ENCODE data around the gene LMBR1.
A peak's percentile ranks its signal among the peaks of the same experiment; 100 is the strongest.
"Not testable (repeated sequence)": the region's sequence is repeated elsewhere in the genome, so short reads cannot be mapped to it uniquely, and the experiment has no call there.

Gene LMBR1

DNA sequence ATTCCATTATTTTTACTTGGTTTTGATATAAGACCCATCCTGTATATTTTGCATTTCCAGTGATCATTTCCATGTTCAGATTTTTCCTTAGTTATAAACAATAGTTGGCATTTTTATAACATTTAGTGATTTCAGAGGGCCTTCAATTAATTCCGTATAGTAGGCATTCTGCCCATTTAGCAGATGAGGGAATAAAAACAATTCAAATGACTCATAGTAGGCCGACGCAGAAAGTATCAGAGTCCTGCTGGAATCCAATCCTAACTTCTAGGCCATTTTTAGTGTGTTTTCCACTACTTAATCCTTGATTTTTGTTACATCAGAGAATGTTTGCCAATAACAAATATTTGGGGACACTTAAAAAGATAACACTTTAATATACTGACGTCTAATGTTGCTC is 237.0 kb downstream of the LMBR1 start:
- H3K27ac Mint-ChIP-seq: no peak overlapping the region
- H3K27me3 Mint-ChIP-seq: peaks cover 27% of the 10 kb centered on the region
- H3K9me3 Mint-ChIP-seq: no peaks in the 10 kb centered on the region
- DNase-seq: no peak
- H3K36me3 Mint-ChIP-seq (ENCODE audit: low read depth): no peaks in the 10 kb centered on the region
- H3K4me3 Mint-ChIP-seq: no peak overlapping the region
- H3K4me1 Mint-ChIP-seq (ENCODE audit: low read depth): peaks cover 4% of the 10 kb centered on the region

DNA sequence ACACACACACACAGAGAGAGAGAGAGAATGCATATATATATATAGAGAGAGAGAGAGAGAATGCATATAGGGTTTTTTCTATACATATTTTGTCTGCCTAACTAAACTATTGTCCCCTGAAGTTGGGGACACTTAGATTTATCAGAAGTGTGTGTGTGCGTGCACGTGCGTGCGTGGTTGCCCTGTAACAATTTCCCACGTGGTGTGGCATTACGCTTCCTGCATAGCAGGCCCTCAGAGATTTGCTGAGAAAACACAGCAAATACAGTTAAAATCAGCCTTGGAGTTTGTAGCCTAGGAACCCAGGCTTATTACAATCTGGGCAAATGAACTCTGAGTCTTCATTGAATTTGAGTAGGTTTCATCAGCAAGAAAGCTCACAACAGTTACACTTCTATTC is 237.7 kb downstream of the LMBR1 start:
- H3K4me3 Mint-ChIP-seq: no peak overlapping the region
- no peaks in the 10 kb centered on the region for H3K9me3 Mint-ChIP-seq
- peaks cover 34% of the 10 kb centered on the region for H3K27me3 Mint-ChIP-seq
- H3K27ac Mint-ChIP-seq: no peak overlapping the region
- no peaks in the 10 kb centered on the region for H3K36me3 Mint-ChIP-seq (ENCODE audit: low read depth)
- no peak for DNase-seq
- H3K4me1 Mint-ChIP-seq (ENCODE audit: low read depth): peaks cover 4% of the 10 kb centered on the region

DNA sequence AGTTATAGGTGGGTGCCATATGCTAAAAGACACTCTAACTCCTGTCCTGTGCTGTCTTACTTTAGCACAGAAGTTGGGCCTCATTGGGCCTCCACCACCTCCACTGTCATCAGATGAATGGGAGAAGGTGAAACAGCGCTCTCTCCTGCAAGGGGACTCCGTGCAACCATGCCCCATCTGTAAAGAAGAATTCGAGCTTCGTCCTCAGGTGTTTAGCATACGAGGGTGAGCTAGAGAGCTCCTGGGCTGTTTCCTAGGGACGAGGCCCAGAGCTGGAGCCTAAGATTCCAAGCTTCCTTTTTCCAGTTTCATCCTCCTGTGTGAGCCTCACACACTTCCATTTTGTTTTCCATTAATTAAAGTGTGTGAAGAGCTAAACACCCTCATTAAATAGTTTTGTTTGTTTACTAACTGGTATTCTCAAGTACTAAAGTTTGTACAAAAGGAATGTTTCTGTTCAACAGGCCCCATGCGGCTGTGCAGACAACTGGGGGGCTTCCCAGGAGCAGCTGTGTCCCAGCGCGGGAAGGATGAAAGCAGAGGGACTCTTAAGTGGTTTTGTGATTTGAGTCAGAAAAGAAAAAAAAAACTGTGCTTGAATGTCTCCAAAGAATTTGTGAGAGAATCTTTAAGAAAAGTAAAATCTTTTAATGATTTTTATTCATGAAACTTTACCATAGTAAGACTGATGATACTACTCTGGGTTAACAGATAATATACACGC is 238.3 kb downstream of the LMBR1 start:
- DNase-seq: no peak
- H3K9me3 Mint-ChIP-seq: no peaks in the 10 kb centered on the region
- peaks cover 4% of the 10 kb centered on the region for H3K4me1 Mint-ChIP-seq (ENCODE audit: low read depth)
- no peaks in the 10 kb centered on the region for H3K36me3 Mint-ChIP-seq (ENCODE audit: low read depth)
- no peak overlapping the region for H3K27ac Mint-ChIP-seq
- H3K4me3 Mint-ChIP-seq: no peak overlapping the region
- peaks cover 40% of the 10 kb centered on the region for H3K27me3 Mint-ChIP-seq

DNA sequence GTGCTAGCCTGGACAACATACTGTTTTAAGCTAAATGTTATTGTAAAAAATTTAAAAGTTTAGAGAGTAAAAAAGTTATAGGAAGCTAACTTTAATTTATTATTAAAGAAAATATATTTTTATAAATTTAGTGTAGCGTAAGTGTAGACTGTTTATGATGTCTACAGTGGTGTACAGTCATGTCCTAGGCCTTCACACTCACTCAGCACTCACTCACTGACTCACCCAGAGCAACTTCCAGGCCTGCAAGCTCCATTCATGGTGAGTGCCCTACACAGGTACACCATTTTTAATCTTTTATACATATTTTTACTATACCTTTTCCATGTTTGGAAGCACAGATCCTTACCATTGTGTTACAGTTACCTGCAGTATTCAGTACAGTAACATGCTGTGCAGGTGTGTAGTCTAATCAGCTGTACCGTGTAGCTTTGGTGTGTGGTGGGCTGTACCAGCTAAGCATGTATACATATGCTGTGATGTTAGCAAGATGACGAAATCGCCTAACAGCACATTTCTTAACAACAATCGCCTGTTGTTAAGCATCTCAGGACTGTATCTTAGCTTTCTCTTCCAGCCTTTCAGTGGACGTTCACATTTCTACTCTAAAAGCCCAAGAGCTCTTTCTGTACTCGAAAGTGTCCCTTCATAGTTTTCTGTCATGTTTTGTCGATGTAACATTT is 240.0 kb downstream of the LMBR1 start:
- Mint-ChIP-seq H3K9me3 (no peaks in the 10 kb centered on the region), H3K27me3 (peaks cover 50% of the 10 kb centered on the region), H3K4me1 (ENCODE audit: low read depth) (peaks cover 4% of the 10 kb centered on the region)

DNA sequence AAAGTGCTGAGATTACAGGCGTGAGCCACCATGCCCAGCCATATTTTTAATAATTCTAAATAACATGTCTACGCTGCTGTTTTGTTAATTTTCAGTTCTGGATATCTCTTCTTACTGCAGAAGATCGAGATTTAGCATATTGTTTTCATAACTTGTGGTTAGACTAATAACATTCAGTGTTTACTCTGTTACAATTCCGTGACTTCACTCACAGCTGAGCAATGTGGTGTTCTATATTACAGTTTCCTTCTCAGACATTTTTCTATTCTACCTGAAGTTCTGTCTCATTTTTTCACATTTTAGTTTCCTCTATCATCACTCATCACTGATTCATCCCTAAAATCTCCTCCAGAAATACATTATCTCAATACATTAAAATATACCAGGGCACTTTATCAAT is 241.5 kb downstream of the LMBR1 start:
- Mint-ChIP-seq H3K27ac (no peak overlapping the region), H3K4me3 (no peak overlapping the region), H3K27me3 (peaks cover 56% of the 10 kb centered on the region), H3K36me3 (ENCODE audit: low read depth) (no peaks in the 10 kb centered on the region), H3K9me3 (no peaks in the 10 kb centered on the region), H3K4me1 (ENCODE audit: low read depth) (peaks cover 4% of the 10 kb centered on the region)
- DNase-seq: no peak

More for the DNA sequence above, 240.0 kb downstream of the LMBR1 start:
- H3K27ac Mint-ChIP-seq: no peak overlapping the region
- H3K36me3 Mint-ChIP-seq (ENCODE audit: low read depth): no peaks in the 10 kb centered on the region
- DNase-seq: no peak
- no peak overlapping the region for H3K4me3 Mint-ChIP-seq

DNA sequence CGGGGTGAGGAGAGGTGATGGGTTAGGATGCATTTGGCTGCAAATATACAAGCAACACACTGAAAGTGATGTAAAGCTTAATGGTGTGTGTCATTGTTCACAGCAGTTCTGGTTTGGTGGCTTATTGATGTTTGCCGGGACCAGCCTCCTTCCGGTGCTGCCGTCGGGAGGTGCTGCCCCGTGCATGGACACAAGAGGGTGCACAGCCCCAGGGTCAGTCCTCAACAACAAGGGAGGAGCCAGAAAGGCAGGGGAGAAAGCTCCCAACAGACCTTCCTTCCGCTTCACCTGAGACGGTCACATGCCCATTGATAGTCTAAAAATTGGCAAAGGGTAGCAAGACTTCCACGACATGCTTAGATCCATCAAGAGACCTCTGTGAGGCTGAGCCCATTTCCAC is 242.9 kb downstream of the LMBR1 start:
- DNase-seq: no peak
- Mint-ChIP-seq H3K4me1 (ENCODE audit: low read depth) (no peaks in the 10 kb centered on the region), H3K27ac (no peak overlapping the region), H3K9me3 (no peaks in the 10 kb centered on the region), H3K36me3 (ENCODE audit: low read depth) (no peaks in the 10 kb centered on the region), H3K4me3 (no peak overlapping the region), H3K27me3 (peaks cover 62% of the 10 kb centered on the region)

DNA sequence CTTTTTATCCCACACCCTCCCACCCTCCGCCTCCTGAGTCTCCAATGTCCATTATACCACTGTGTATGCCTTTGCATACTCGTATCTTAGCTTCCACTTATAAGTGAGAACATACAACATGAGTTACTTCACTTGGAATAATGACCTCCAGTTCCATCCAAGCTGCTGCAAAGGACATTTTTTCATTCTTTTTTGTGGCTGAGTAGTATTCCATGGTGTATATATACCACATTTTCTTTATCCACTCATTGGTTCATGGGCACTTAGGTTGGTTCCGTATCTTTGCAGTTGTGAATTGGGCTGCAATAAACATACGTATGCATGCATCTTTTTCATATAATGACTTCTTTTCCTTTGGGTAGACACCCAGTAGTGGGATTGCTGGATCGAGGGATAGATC is 245.7 kb downstream of the LMBR1 start:
- H3K27ac Mint-ChIP-seq; DNase-seq; H3K4me1 Mint-ChIP-seq (ENCODE audit: low read depth); H3K9me3 Mint-ChIP-seq; H3K36me3 Mint-ChIP-seq (ENCODE audit: low read depth); H3K4me3 Mint-ChIP-seq: not testable (repeated sequence)
- H3K27me3 Mint-ChIP-seq: peaks cover 70% of the 10 kb centered on the region

DNA sequence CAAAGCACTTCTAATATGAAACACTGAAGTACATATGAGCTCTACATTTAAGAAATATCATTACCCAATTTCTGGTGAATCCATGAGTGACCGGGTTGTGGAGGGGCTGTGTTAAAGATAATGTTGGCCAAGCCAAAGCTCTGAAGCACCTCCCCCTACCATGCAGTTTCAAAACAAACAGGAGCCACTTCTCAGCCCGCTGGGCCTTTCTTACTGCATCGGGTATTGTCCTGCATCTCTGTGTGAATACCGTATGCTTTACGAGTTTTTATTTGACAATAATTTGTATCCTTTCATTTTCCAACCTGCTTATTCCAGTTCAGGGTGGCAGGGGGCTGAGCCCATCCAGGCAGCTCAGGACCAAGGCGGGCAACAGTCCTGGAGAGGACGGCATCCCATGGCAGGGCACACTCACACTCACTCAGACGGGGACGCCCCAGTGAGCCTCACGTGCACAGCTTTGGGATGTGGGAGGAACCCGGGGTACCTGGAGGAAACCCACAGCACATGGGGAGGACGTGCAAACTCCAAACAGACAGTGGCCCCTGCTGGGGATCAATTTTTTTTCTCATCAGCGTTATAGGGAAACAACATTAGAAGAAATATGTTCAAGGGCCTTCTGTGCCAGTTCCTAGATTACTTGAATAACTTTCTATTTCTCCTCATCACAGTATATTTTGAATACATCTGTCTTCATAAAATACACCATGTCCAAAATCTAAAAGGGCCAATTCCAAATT is 250.5 kb downstream of the LMBR1 start:
- H3K27me3 Mint-ChIP-seq: peaks cover 54% of the 10 kb centered on the region
- peaks cover 8% of the 10 kb centered on the region for H3K9me3 Mint-ChIP-seq
- peaks cover 8% of the 10 kb centered on the region for H3K36me3 Mint-ChIP-seq (ENCODE audit: low read depth)
- no peak overlapping the region for H3K4me3 Mint-ChIP-seq
- H3K27ac Mint-ChIP-seq: no peak overlapping the region
- DNase-seq: no peak
- H3K4me1 Mint-ChIP-seq (ENCODE audit: low read depth): peaks cover 18% of the 10 kb centered on the region

DNA sequence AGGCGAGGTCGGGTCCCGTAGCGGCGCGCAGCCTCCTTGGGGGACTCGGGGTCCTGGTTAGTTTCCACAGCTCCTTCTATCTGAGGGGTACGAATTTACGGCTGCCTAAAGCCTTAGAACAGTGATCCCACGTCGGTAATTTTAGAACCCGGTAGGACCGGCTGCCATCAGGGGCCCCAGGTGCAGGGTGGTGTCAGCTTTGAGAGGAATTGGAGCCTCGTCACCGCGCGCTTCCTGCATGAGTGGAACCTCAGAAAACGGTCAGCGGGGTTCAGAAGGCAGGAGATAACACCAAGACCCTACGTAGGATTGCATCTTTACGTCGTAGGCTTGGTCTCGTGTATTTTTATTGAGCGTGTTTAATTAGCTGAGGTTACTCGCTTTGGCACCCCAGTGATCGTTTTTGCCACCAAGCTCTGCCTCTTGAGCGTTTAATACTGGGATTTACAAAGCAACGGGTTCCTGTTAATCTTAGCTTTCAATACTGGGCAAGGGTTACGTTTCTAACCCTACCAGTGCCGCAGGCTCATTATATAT is 252.0 kb downstream of the LMBR1 start:
- no peak for DNase-seq
- Mint-ChIP-seq H3K4me3 (peak overlapping the region; percentile 86), H3K9me3 (peaks cover 8% of the 10 kb centered on the region), H3K27ac (peak overlapping the region; percentile 87), H3K36me3 (ENCODE audit: low read depth) (peaks cover 8% of the 10 kb centered on the region), H3K27me3 (peaks cover 44% of the 10 kb centered on the region), H3K4me1 (ENCODE audit: low read depth) (peaks cover 18% of the 10 kb centered on the region)

DNA sequence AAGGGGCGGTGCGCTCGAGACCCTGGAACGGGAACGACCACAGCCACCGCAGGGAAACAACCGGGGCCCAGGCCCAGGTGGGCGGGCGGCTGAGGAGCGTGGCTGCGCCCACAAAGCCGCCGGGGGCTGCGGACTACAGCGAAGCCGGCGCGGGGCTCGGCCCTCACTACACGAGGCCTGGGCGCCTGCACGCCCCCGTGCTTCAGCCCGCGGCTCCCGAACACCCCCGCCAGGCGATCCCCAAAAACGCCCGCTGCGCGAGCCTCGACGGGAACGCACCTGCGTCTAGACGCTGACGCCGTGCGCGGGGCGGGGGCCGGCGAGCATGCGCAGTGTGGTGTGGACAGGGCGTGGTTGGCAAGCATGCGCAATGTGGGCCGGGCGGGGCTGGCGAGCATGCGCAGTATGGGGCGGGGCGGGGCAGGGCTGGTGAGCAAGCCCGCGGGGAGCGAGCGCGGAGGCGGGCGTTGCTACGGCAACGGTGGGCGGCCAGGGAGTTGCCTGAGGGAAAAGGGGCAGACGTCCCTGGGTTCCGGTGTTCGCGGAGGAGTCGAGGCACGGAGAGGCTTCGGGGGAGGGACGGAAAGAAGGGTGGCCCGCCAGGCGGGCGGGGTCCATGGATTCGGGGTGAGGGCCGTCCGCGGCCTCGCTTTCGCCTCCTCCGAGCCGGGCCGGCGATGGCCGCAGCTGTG is 252.6 kb downstream of the LMBR1 start, which contains the start of gene RNF32:
Gene RNF32 (plus strand): TSS at position 518 of the 692 bp plus-strand sequence. CDS start 3,104 bp downstream, outside the sequence.
- Mint-ChIP-seq H3K9me3 (peaks cover 8% of the 10 kb centered on the region), H3K27ac (peak within 1 kb of the TSS; percentile 87), H3K4me3 (peak within 1 kb of the TSS; percentile 86), H3K36me3 (ENCODE audit: low read depth) (peaks cover 8% of the 10 kb centered on the region), H3K4me1 (ENCODE audit: low read depth) (peaks cover 18% of the 10 kb centered on the region), H3K27me3 (peaks cover 42% of the 10 kb centered on the region)
- peak; percentile 98 for DNase-seq

DNA sequence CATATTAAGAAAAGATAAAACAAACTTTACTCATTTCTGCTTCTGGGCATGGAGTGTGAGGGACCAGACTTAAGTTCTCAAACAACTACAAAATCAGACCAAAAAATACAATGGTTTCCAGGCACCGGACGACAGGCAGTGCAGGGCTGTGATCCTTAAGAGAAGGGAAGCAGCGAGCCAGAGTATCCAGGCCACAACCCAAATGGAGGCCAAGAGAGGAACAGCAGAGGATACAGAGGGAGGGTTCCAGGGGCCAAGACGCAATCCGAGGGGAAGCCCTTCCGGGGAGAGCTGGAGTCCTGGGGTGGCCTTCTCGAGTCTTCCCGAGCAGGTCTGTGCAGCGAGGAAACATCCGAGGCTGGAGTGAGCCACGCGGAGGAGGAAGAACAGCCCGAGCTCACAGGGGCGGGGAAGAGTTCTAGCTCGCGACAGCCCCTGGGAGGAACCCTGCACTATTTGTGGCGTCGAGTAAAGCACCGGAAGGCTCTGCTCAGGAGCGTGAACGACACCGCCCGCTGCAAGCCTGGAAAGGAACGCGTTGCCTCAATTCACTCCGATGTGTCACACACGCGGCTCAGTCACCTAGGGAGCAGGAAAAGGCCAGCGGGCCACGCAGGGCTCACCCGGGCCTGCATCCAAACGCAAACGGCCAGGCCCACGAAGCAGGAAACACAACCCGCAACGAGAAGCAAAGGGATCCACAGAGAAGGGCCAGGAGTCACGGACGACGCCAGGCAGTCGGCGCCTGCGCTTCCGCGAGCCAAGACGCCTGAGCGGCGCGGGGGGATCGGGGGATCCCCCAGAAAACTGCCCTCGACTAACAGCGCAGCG is 253.3 kb downstream of the LMBR1 start:
- Mint-ChIP-seq H3K27ac (peak overlapping the region; percentile 84), H3K9me3 (peaks cover 8% of the 10 kb centered on the region), H3K36me3 (ENCODE audit: low read depth) (peaks cover 8% of the 10 kb centered on the region), H3K4me1 (ENCODE audit: low read depth) (peaks cover 18% of the 10 kb centered on the region), H3K4me3 (peak overlapping the region; percentile 73), H3K27me3 (peaks cover 38% of the 10 kb centered on the region)
- DNase-seq: no peak

DNA sequence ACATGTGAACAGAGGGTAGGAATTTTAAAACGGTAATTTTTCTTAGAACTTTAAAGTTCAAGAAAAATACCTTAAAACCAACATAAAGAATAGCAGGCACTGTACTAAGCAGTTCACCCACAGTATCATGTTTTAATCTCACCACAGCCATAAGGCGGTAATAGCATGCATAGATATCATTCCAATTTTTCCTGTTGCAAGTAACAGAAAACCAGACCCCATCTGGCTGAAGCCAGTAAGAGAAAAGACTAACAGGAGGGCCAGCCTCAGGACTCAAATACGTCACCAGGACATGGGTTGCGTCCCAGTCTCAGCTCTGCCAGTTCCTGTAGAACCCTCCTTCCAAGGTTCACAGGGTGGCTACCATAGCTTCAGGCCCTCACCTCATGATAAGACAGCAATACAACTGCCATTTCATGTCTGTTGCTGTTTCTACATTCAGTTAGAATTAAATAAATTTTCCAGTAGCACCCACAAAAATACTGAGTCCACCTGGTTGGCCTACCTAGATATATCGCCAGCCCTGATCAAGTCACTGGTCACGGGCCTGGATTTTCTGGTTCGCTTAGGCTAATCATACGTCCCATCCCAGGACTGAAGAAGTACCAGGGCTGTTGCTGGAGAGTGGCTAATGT is 254.4 kb downstream of the LMBR1 start:
- Mint-ChIP-seq H3K4me3 (peak overlapping the region; percentile 73), H3K27ac (no peak overlapping the region), H3K27me3 (peaks cover 35% of the 10 kb centered on the region), H3K36me3 (ENCODE audit: low read depth) (peaks cover 8% of the 10 kb centered on the region), H3K4me1 (ENCODE audit: low read depth) (peaks cover 18% of the 10 kb centered on the region), H3K9me3 (peaks cover 8% of the 10 kb centered on the region)
- DNase-seq: no peak

DNA sequence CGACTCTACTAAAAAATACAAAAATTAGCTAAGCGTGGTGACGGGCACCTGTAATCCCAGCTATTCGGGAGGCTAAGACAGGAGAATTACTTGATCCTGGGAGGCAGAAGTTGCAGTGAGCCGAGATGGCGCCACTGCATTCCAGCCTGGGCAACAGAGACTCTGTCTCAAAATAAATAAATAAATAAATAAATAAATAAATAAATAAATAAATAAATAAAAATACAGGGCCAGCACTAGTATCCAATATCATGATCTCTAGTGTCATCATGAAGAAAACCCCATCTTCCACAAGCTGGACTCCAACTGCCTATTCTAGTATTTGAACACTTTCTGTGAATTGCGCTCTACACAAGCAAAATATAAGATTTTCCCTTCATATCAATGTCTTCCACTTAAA is 255.9 kb downstream of the LMBR1 start:
- Mint-ChIP-seq H3K27me3 (peaks cover 30% of the 10 kb centered on the region), H3K4me1 (ENCODE audit: low read depth) (peaks cover 18% of the 10 kb centered on the region)
- H3K27ac Mint-ChIP-seq; H3K9me3 Mint-ChIP-seq; H3K4me3 Mint-ChIP-seq; H3K36me3 Mint-ChIP-seq (ENCODE audit: low read depth); DNase-seq: not testable (repeated sequence)

All from activated T-cell treated with anti-CD3 and anti-CD28 coated beads, Interleukin-2, amount 50 U/mL, for 24 hours (primary cell).